GM23338 (cell line): ENCODE measurements around the gene SIRPG. TPM values are rescaled to one million over a fixed set of nuclear protein-coding genes. Genes with fewer than 3 reads are reported as not detected.

ENCODE experiments used
- ATAC-seq: fragments of 200-7000 bp; cut with Tn5 transposase; 3 replicates; pipeline ENCODE4 v1.9.1; 2020
- DNase-seq: peaks from one replicate; pipeline ENCODE4 v3.0.0-alpha.2; 2015; ENCODE audit warnings: low spot score
- H2AFZ ChIP-seq: fragments of 200-600 bp; sonication (generic); 2 replicates; pipeline ENCODE4 v1.8.0; 2016; ENCODE audit warnings: antibody characterized with exemption, mild to moderate bottlenecking, moderate library complexity
- H3F3A ChIP-seq: fragments of 200-600 bp; sonication (generic); replicated peaks from 2 replicates; pipeline ENCODE4 v1.8.0; 2017; ENCODE audit warnings: antibody characterized with exemption, mixed run types, low read depth
- H3K27ac ChIP-seq: fragments of 200-600 bp; sonication (generic); 2 replicates; pipeline ENCODE4 v1.6.1; 2016; ENCODE audit warnings: low read depth
- H3K27me3 ChIP-seq: fragments of 200-600 bp; sonication (generic); 2 replicates; pipeline ENCODE4 v1.8.0; 2016; ENCODE audit warnings: mild to moderate bottlenecking, mixed run types, moderate library complexity; ENCODE audit not compliant: insufficient read depth
- H3K36me3 ChIP-seq: fragments of 200-600 bp; sonication (generic); 2 replicates; pipeline ENCODE4 v1.8.0; 2016; ENCODE audit warnings: mild to moderate bottlenecking; ENCODE audit not compliant: insufficient read depth
- H3K4me1 ChIP-seq: fragments of 200-600 bp; sonication (generic); 2 replicates; pipeline ENCODE4 v1.8.0; 2016; ENCODE audit warnings: mild to moderate bottlenecking, moderate library complexity; ENCODE audit not compliant: insufficient read depth
- H3K4me2 ChIP-seq: fragments of 200-600 bp; sonication (generic); 2 replicates; pipeline ENCODE4 v1.7.1; 2017; ENCODE audit warnings: mixed run types
- H3K4me3 ChIP-seq: fragments of 200-600 bp; sonication (generic); 2 replicates; pipeline ENCODE4 v1.6.1; 2016; ENCODE audit warnings: mixed run types
- H3K79me2 ChIP-seq: fragments of 200-600 bp; sonication (generic); replicated peaks from 2 replicates; pipeline ENCODE4 v1.8.0; 2017; ENCODE audit warnings: mild to moderate bottlenecking; ENCODE audit not compliant: insufficient read depth
- H3K9me2 ChIP-seq: fragments of 200-600 bp; sonication (generic); 2 replicates; pipeline ENCODE4 v1.8.0; 2017; ENCODE audit not compliant: insufficient read depth
- H4K20me1 ChIP-seq: fragments of 200-600 bp; sonication (generic); replicated peaks from 2 replicates; pipeline ENCODE4 v1.8.0; 2017; ENCODE audit warnings: mild to moderate bottlenecking; ENCODE audit not compliant: insufficient read depth
- H3K27ac Mint-ChIP-seq: 2 replicates; pipeline ENCODE4 v1.8.0; 2020; ENCODE audit warnings: inconsistent platforms, mild to moderate bottlenecking, moderate library complexity, mixed read lengths
- H3K27me3 Mint-ChIP-seq: 3 replicates; pipeline ENCODE4 v1.8.0; 2022; ENCODE audit warnings: low read depth, mild to moderate bottlenecking, moderate library complexity, mixed read lengths, inconsistent platforms; ENCODE audit not compliant: insufficient read depth, poor library complexity
- H3K36me3 Mint-ChIP-seq: 3 replicates; pipeline ENCODE4 v1.8.0; 2021; ENCODE audit warnings: low read depth, mild to moderate bottlenecking, inconsistent platforms, moderate library complexity, mixed read lengths
- H3K4me1 Mint-ChIP-seq: 3 replicates; pipeline ENCODE4 v1.8.0; 2020; ENCODE audit warnings: mild to moderate bottlenecking, inconsistent platforms, mixed read lengths
- H3K4me3 Mint-ChIP-seq: 3 replicates; pipeline ENCODE4 v1.8.0; 2021; ENCODE audit warnings: moderate library complexity, mild to moderate bottlenecking, inconsistent platforms, mixed read lengths
- H3K9me3 Mint-ChIP-seq: 3 replicates; pipeline ENCODE4 v1.8.0; 2020; ENCODE audit warnings: moderate library complexity, mild to moderate bottlenecking, inconsistent platforms, mixed read lengths
- EZH2 ChIP-seq: fragments of 200-600 bp; sonication (generic); IDR thresholded peaks from one replicate; pipeline ENCODE4 v1.8.0; 2017; ENCODE audit warnings: antibody characterized with exemption, mild to moderate bottlenecking, low read depth; ENCODE audit not compliant: unreplicated experiment
- EZH2phosphoT487 ChIP-seq: fragments of 200-600 bp; sonication (generic); IDR thresholded peaks from one replicate; pipeline ENCODE4 v1.8.1; 2018; ENCODE audit warnings: antibody characterized with exemption; ENCODE audit not compliant: unreplicated experiment
- JUNB ChIP-seq: IDR thresholded peaks from one replicate; pipeline ENCODE4 v1.6.1; 2016; ENCODE audit warnings: antibody characterized with exemption; ENCODE audit not compliant: unreplicated experiment
- NANOG ChIP-seq: IDR thresholded peaks from 2 replicates; pipeline ENCODE4 v1.6.1; 2016; ENCODE audit warnings: antibody characterized with exemption, borderline replicate concordance
- REST ChIP-seq: IDR thresholded peaks from one replicate; pipeline ENCODE4 v1.6.1; 2018; ENCODE audit warnings: antibody characterized with exemption; ENCODE audit not compliant: unreplicated experiment
- polyA plus RNA-seq: library from polyadenylated mRNA; unstranded; fragments of >200 nt; fragmentation: Nextera tagmentation; extraction: Ambion mirVana; gene quantifications from 2 replicates; pipeline ENCODE4 v1.2.1, GENCODE V29; 2016
- total RNA-seq: library from RNA; depleted of rRNA; stranded (reverse); fragments of >200 nt; shearing (Covaris generic); gene quantifications from 2 replicates; pipeline ENCODE4 v1.2.3, GENCODE V29; 2014
- TF ChIP-seq, protein P1 (sequence below), 2 experiments: fragments of 200-600 bp in 1 of 2; sonication (generic) in 1 of 2; conservative IDR thresholded peaks; 2 replicates each; pipeline versions ENCODE4 v1.5.1 to v1.6.1; 2016 to 2017; ENCODE audit warnings: antibody characterized with exemption in 2 of 2, low read depth in 2 of 2, mild to moderate bottlenecking in 2 of 2, moderate library complexity in 1 of 2
- TF ChIP-seq, protein P2 (sequence below): fragments of 250-450 bp; sonication (Bioruptor Pico); IDR thresholded peaks from 2 replicates; pipeline ENCODE4 v1.5.0; 2020; ENCODE audit warnings: mild to moderate bottlenecking, moderate library complexity

SIRPG gene
- total and polyA plus RNA-seq, 2 experiments from 2014 or later: not detected

- Histone ChIP-seq H3F3A (no peaks in the 10 kb centered on the region), H3K36me3 (no peaks in the 10 kb centered on the region), H3K4me3 (no peak overlapping the region), H4K20me1 (no peaks in the 10 kb centered on the region), H2AFZ (no peak overlapping the region), H3K9me2 (no peaks in the 10 kb centered on the region), H3K4me1 (no peaks in the 10 kb centered on the region), H3K27me3 (no peaks in the 10 kb centered on the region), H3K79me2 (no peaks in the 10 kb centered on the region), H3K4me2 (no peak overlapping the region), H3K27ac (no peak overlapping the region)
- H3K27ac Mint-ChIP-seq: no peak overlapping the region
- H3K36me3 Mint-ChIP-seq: no peaks in the 10 kb centered on the region; the same call in 2 of the 3 replicates
- H3K27me3 Mint-ChIP-seq: no peaks in the 10 kb centered on the region
- TF ChIP-seq EZH2 (no peak), REST (no peak)
- TF ChIP-seq, protein P1, sequence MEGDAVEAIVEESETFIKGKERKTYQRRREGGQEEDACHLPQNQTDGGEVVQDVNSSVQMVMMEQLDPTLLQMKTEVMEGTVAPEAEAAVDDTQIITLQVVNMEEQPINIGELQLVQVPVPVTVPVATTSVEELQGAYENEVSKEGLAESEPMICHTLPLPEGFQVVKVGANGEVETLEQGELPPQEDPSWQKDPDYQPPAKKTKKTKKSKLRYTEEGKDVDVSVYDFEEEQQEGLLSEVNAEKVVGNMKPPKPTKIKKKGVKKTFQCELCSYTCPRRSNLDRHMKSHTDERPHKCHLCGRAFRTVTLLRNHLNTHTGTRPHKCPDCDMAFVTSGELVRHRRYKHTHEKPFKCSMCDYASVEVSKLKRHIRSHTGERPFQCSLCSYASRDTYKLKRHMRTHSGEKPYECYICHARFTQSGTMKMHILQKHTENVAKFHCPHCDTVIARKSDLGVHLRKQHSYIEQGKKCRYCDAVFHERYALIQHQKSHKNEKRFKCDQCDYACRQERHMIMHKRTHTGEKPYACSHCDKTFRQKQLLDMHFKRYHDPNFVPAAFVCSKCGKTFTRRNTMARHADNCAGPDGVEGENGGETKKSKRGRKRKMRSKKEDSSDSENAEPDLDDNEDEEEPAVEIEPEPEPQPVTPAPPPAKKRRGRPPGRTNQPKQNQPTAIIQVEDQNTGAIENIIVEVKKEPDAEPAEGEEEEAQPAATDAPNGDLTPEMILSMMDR (conservative IDR thresholded peaks at IDR 0.05; ENCODE audit: low read depth in 2 of 2): no peak
- H3K4me1 Mint-ChIP-seq: peaks cover 8% of the 10 kb centered on the region; the same call in 2 of the 3 replicates
- H3K4me3 Mint-ChIP-seq: no peak overlapping the region
- no peak for DNase-seq
- H3K9me3 Mint-ChIP-seq: peaks cover 10% of the 10 kb centered on the region
- no peak for ATAC-seq
These were observed 29.5 kb upstream of the SIRPG start for GRCh38 chr20:1687053-1687452.

DNA sequence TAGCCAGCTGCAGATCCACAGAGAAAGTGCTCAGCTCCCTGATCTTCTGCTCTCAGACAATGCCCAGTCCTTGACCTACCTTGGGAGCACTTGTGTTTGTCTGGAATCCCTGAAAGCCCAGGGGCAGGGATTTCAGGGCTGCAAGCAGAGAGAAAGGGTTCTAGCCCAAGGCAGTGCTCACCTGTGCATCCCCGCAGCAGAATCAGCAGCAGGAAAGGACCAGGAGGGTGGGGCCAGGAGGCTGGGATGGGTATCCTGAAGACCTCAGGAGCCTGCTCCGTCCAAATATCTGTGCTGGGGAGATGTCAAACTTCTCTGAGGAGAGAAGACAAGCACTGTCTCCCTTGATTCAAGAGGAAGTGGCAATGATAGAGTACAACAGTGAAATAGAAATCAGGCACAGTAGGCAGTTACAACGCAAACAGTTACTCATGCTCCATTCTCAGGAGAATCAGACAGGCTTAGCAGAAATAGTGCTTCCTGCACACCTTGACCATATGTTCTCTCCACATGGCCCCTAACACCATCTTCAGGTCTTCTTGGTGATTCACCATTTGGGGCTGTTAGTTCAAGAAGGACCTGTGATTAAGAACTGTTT lies 28.7 kb upstream of the SIRPG start:
- Mint-ChIP-seq H3K27ac (no peak overlapping the region), H3K27me3 (no peaks in the 10 kb centered on the region), H3K4me3 (no peak overlapping the region), H3K4me1 (peaks cover 8% of the 10 kb centered on the region; the same call in 2 of the 3 replicates), H3K9me3 (peaks cover 6% of the 10 kb centered on the region; the same call in 2 of the 3 replicates), H3K36me3 (no peaks in the 10 kb centered on the region)
- no peaks in the 10 kb centered on the region for H4K20me1 ChIP-seq
- no peaks in the 10 kb centered on the region for H3F3A ChIP-seq
- TF ChIP-seq, protein P2, sequence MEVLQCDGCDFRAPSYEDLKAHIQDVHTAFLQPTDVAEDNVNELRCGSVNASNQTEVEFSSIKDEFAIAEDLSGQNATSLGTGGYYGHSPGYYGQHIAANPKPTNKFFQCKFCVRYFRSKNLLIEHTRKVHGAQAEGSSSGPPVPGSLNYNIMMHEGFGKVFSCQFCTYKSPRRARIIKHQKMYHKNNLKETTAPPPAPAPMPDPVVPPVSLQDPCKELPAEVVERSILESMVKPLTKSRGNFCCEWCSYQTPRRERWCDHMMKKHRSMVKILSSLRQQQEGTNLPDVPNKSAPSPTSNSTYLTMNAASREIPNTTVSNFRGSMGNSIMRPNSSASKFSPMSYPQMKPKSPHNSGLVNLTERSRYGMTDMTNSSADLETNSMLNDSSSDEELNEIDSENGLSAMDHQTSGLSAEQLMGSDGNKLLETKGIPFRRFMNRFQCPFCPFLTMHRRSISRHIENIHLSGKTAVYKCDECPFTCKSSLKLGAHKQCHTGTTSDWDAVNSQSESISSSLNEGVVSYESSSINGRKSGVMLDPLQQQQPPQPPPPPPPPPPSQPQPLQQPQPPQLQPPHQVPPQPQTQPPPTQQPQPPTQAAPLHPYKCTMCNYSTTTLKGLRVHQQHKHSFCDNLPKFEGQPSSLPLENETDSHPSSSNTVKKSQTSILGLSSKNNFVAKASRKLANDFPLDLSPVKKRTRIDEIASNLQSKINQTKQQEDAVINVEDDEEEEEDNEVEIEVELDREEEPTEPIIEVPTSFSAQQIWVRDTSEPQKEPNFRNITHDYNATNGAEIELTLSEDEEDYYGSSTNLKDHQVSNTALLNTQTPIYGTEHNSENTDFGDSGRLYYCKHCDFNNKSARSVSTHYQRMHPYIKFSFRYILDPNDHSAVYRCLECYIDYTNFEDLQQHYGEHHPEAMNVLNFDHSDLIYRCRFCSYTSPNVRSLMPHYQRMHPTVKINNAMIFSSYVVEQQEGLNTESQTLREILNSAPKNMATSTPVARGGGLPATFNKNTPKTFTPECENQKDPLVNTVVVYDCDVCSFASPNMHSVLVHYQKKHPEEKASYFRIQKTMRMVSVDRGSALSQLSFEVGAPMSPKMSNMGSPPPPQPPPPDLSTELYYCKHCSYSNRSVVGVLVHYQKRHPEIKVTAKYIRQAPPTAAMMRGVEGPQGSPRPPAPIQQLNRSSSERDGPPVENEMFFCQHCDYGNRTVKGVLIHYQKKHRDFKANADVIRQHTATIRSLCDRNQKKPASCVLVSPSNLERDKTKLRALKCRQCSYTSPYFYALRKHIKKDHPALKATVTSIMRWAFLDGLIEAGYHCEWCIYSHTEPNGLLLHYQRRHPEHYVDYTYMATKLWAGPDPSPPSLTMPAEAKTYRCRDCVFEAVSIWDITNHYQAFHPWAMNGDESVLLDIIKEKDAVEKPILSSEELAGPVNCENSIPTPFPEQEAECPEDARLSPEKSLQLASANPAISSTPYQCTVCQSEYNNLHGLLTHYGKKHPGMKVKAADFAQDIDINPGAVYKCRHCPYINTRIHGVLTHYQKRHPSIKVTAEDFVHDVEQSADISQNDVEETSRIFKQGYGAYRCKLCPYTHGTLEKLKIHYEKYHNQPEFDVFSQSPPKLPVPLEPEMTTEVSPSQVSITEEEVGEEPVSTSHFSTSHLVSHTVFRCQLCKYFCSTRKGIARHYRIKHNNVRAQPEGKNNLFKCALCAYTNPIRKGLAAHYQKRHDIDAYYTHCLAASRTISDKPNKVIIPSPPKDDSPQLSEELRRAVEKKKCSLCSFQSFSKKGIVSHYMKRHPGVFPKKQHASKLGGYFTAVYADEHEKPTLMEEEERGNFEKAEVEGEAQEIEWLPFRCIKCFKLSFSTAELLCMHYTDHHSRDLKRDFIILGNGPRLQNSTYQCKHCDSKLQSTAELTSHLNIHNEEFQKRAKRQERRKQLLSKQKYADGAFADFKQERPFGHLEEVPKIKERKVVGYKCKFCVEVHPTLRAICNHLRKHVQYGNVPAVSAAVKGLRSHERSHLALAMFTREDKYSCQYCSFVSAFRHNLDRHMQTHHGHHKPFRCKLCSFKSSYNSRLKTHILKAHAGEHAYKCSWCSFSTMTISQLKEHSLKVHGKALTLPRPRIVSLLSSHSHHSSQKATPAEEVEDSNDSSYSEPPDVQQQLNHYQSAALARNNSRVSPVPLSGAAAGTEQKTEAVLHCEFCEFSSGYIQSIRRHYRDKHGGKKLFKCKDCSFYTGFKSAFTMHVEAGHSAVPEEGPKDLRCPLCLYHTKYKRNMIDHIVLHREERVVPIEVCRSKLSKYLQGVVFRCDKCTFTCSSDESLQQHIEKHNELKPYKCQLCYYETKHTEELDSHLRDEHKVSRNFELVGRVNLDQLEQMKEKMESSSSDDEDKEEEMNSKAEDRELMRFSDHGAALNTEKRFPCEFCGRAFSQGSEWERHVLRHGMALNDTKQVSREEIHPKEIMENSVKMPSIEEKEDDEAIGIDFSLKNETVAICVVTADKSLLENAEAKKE (CRISPR knock-in tag): no peak
- TF ChIP-seq JUNB: no peak
- no peak for TF ChIP-seq EZH2phosphoT487
- TF ChIP-seq, protein P1 (conservative IDR thresholded peaks at IDR 0.05; ENCODE audit: low read depth in 2 of 2): no peak
- no peak for TF ChIP-seq NANOG
- no peaks in the 10 kb centered on the region for H3K4me1 ChIP-seq
- no peak overlapping the region for H2AFZ ChIP-seq
- DNase-seq: no peak
- ATAC-seq: no peak
- no peak overlapping the region for H3K27ac ChIP-seq
- no peak overlapping the region for H3K4me3 ChIP-seq
- H3K27me3 ChIP-seq: no peaks in the 10 kb centered on the region
- no peak overlapping the region for H3K4me2 ChIP-seq
- no peaks in the 10 kb centered on the region for H3K36me3 ChIP-seq
- no peaks in the 10 kb centered on the region for H3K79me2 ChIP-seq
- no peaks in the 10 kb centered on the region for H3K9me2 ChIP-seq
